Measurements from ENCODE around the gene MAP4K1. TPM values are rescaled to one million over a fixed set of nuclear protein-coding genes. Genes with fewer than 3 reads are reported as not detected.

Gene MAP4K1
- polyA plus RNA-seq, 3 donors from 2014 or later: 52.1 to 98.1 (median 67.0) TPM

Other genes starting within 250 kb of the MAP4K1 start
- 100 to 1,000 TPM; 210 to 298 (median 236) TPM for gene PSMD8, start 243.4 kb downstream of the MAP4K1 start, polyA plus RNA-seq
- gene GGN, start 229.9 kb downstream of the MAP4K1 start, polyA plus RNA-seq: not detected
- not detected for gene SPRED3, start 229.3 kb downstream of the MAP4K1 start, polyA plus RNA-seq
- gene FAM98C, start 214.9 kb downstream of the MAP4K1 start, polyA plus RNA-seq: 10 to 100 TPM; 15.7 to 29.9 (median 18.5) TPM
- under 1 TPM in 2 of 3 donors, not detected in 1; 0.20 to 0.78 TPM for gene RASGRP4, start 191.7 kb downstream of the MAP4K1 start, polyA plus RNA-seq
- gene RYR1, start 184.3 kb downstream of the MAP4K1 start, polyA plus RNA-seq: under 1 TPM in 1 of 3 donors, not detected in 2; 0.04 TPM
- gene EIF3K, start 1.2 kb upstream of the MAP4K1 start, polyA plus RNA-seq: 100 to 1,000 TPM; 338 to 456 (median 383) TPM
- 10 to 100 TPM in 2 of 3 donors, 1 to 10 TPM in 1; 8.5 to 68.3 (median 17.4) TPM for gene ACTN4, start 29.7 kb upstream of the MAP4K1 start, polyA plus RNA-seq
- 10 to 100 TPM; 25.7 to 72.8 (median 55.1) TPM for gene CAPN12, start 126.5 kb upstream of the MAP4K1 start, polyA plus RNA-seq
- gene LGALS7, start 155.6 kb upstream of the MAP4K1 start, polyA plus RNA-seq: not detected
- gene LGALS7B, start 171.2 kb upstream of the MAP4K1 start, polyA plus RNA-seq: not detected
- not detected for gene LGALS4, start 195.0 kb upstream of the MAP4K1 start, polyA plus RNA-seq
- gene ECH1, start 213.8 kb upstream of the MAP4K1 start, polyA plus RNA-seq: 100 to 1,000 TPM; 243 to 337 (median 327) TPM
- 10 to 100 TPM; 16.8 to 89.6 (median 69.0) TPM for gene HNRNPL, start 232.0 kb upstream of the MAP4K1 start, polyA plus RNA-seq